WTC11 (cell line): ENCODE measurements around the gene LTF. TPM values are rescaled to one million over a fixed set of nuclear protein-coding genes. Genes with fewer than 3 reads are reported as not detected.
"Not testable (repeated sequence)": the region's sequence is repeated elsewhere in the genome, so short reads cannot be mapped to it uniquely, and the experiment has no call there.

Experiments
- ATAC-seq: fragments of 200-7000 bp; cut with Tn5 transposase; 2 replicates; pipeline ENCODE4 v1.10.0; 2021; ENCODE audit warnings: mild to moderate bottlenecking, moderate library complexity
- CTCF ChIA-PET: fragments of 300-600 bp; sonication (Branson Sonifier 250); formaldehyde crosslinking; loops from one replicate; lab custom pipeline; 2021; ENCODE audit warnings: antibody characterized with exemption; lab: Charles Lee
- POLR2A ChIA-PET: fragments of 350-600 bp; sonication (Branson Sonifier 250); formaldehyde crosslinking; loops from one replicate; lab custom pipeline; 2021; ENCODE audit warnings: antibody characterized with exemption; lab: Charles Lee
- DNase-seq: peaks from one replicate; pipeline ENCODE4 v3.0.0; 2021; ENCODE audit warnings: low spot score
- H3K27ac Mint-ChIP-seq: 2 replicates; pipeline ENCODE4 v1.8.0; 2021; ENCODE audit warnings: mixed read lengths
- H3K27me3 Mint-ChIP-seq: 2 replicates; pipeline ENCODE4 v1.8.0; 2021; ENCODE audit warnings: low read depth, mild to moderate bottlenecking, moderate library complexity, mixed read lengths
- H3K36me3 Mint-ChIP-seq: 2 replicates; pipeline ENCODE4 v1.8.0; 2021; ENCODE audit warnings: mixed read lengths
- H3K4me1 Mint-ChIP-seq: 2 replicates; pipeline ENCODE4 v1.8.0; 2022; ENCODE audit warnings: mixed read lengths
- H3K4me3 Mint-ChIP-seq: 2 replicates; pipeline ENCODE4 v1.8.0; 2021; ENCODE audit warnings: mild to moderate bottlenecking, moderate library complexity, mixed read lengths
- H3K9me3 Mint-ChIP-seq: 2 replicates; pipeline ENCODE4 v1.8.0; 2021; ENCODE audit warnings: mixed read lengths
- AR ChIP-seq: fragments of 250-450 bp; sonication (Bioruptor Pico); IDR thresholded peaks from 2 replicates; pipeline ENCODE4 v1.9.0; 2021; ENCODE audit warnings: mild to moderate bottlenecking
- ATF6 ChIP-seq: sonication (generic); formaldehyde crosslinking; IDR thresholded peaks from 2 replicates; pipeline ENCODE4 v1.8.1; 2023; ENCODE audit warnings: mild to moderate bottlenecking, missing genetic modification reagents
- EMX1 ChIP-seq: fragments of 250-450 bp; sonication (Bioruptor Pico); IDR thresholded peaks from 2 replicates; pipeline ENCODE4 v1.8.0; 2021; ENCODE audit warnings: mild to moderate bottlenecking
- FOXK1 ChIP-seq: sonication (generic); formaldehyde crosslinking; IDR thresholded peaks from 2 replicates; pipeline ENCODE4 v1.8.0; 2022; ENCODE audit warnings: mild to moderate bottlenecking, moderate library complexity, missing genetic modification reagents
- GRHL2 ChIP-seq: fragments of 250-450 bp; sonication (Bioruptor Pico); IDR thresholded peaks from 2 replicates; pipeline ENCODE4 v1.8.0; 2022; ENCODE audit warnings: mild to moderate bottlenecking, moderate library complexity; ENCODE audit not compliant: insufficient replicate concordance, severe bottlenecking
- HMGA2 ChIP-seq: fragments of 250-450 bp; sonication (Bioruptor Pico); IDR thresholded peaks from 2 replicates; pipeline ENCODE4 v1.4.0; 2021; ENCODE audit warnings: mild to moderate bottlenecking, moderate library complexity
- KAT7 ChIP-seq: sonication (generic); formaldehyde crosslinking; IDR thresholded peaks from 2 replicates; pipeline ENCODE4 v1.8.1; 2023; ENCODE audit warnings: missing genetic modification reagents, mild to moderate bottlenecking, borderline replicate concordance
- NFYB ChIP-seq: sonication (generic); formaldehyde crosslinking; conservative IDR thresholded peaks from 2 replicates; pipeline ENCODE4 v1.8.0; 2022; ENCODE audit warnings: low read depth, missing genetic modification reagents
- SOX15 ChIP-seq: fragments of 250-450 bp; sonication (Bioruptor Pico); IDR thresholded peaks from 2 replicates; pipeline ENCODE4 v1.9.0; 2021; ENCODE audit warnings: mild to moderate bottlenecking
- ZNF138 ChIP-seq: sonication (generic); formaldehyde crosslinking; conservative IDR thresholded peaks from 2 replicates; pipeline ENCODE4 v1.8.1; 2022; ENCODE audit warnings: mild to moderate bottlenecking, moderate library complexity, missing genetic modification reagents
- ZNF232 ChIP-seq: sonication (generic); formaldehyde crosslinking; IDR thresholded peaks from 2 replicates; pipeline ENCODE4 v1.8.0; 2022; ENCODE audit warnings: mild to moderate bottlenecking, missing genetic modification reagents
- total RNA-seq: library from RNA; stranded (reverse); gene quantifications from 3 replicates; pipeline ENCODE4 v1.2.3, GENCODE V29; 2021
- TF ChIP-seq, protein P1 (sequence below): fragments of 250-450 bp; sonication (Bioruptor Pico); IDR thresholded peaks from 2 replicates; pipeline ENCODE4 v1.9.0; 2021; ENCODE audit warnings: mild to moderate bottlenecking
- TF ChIP-seq, protein P2 (sequence below): sonication (generic); formaldehyde crosslinking; IDR thresholded peaks from 2 replicates; pipeline ENCODE4 v1.8.0; 2022; ENCODE audit warnings: mild to moderate bottlenecking, missing genetic modification reagents
- TF ChIP-seq, protein P3 (sequence below): sonication (generic); formaldehyde crosslinking; IDR thresholded peaks from 2 replicates; pipeline ENCODE4 v1.8.0; 2022; ENCODE audit warnings: mild to moderate bottlenecking, missing genetic modification reagents
- TF ChIP-seq, protein P4 (sequence below): fragments of 250-450 bp; sonication (Bioruptor Pico); IDR thresholded peaks from 2 replicates; pipeline ENCODE4 v2.1.2; 2022; ENCODE audit warnings: mild to moderate bottlenecking, moderate library complexity
- TF ChIP-seq, protein P5 (sequence below): sonication (generic); formaldehyde crosslinking; IDR thresholded peaks from 2 replicates; pipeline ENCODE4 v1.8.0; 2022; ENCODE audit warnings: mild to moderate bottlenecking, missing genetic modification reagents

LTF gene
- total RNA-seq, 1 experiment from 2014 or later = 0.22 TPM

DNA sequence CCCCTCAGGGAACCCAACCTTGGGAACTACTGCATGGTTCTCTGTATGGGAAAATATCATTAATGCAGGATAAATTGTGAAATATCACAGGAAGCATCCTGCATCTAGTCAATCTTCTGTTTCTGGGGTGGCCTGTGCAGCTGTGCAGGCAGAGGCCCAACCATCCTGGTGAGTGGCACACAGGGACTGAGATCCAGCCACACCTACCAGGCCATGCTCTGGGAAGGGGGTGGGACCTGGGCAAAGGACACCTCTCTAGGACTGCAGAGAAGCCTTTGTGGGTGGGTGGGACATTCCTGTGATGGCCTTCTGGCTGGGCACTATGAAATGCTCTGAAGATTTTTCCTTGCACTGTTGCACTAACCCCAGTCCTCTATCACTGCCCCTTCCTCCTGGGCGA, 30.9 kb downstream of the LTF start:
- CTCF ChIA-PET = no interaction called here
- H3K27me3 Mint-ChIP-seq = peaks cover 6% of the 10 kb centered on the region; the same call in 1 of the 2 replicates
- H3K9me3 Mint-ChIP-seq = peaks cover 38% of the 10 kb centered on the region
- peaks cover 31% of the 10 kb centered on the region for H3K36me3 Mint-ChIP-seq
- H3K4me3 Mint-ChIP-seq = no peak overlapping the region
- no peak for DNase-seq
- no peak overlapping the region for H3K27ac Mint-ChIP-seq
- H3K4me1 Mint-ChIP-seq = no peaks in the 10 kb centered on the region
- TF ChIP-seq, protein P1, sequence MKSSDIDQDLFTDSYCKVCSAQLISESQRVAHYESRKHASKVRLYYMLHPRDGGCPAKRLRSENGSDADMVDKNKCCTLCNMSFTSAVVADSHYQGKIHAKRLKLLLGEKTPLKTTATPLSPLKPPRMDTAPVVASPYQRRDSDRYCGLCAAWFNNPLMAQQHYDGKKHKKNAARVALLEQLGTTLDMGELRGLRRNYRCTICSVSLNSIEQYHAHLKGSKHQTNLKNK (CRISPR knock-in tag) = no peak
- TF ChIP-seq, protein P2, sequence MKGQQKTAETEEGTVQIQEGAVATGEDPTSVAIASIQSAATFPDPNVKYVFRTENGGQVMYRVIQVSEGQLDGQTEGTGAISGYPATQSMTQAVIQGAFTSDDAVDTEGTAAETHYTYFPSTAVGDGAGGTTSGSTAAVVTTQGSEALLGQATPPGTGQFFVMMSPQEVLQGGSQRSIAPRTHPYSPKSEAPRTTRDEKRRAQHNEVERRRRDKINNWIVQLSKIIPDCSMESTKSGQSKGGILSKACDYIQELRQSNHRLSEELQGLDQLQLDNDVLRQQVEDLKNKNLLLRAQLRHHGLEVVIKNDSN (CRISPR knock-in tag) = no peak
- TF ChIP-seq FOXK1 (CRISPR knock-in tag) = no peak
- TF ChIP-seq, protein P3, sequence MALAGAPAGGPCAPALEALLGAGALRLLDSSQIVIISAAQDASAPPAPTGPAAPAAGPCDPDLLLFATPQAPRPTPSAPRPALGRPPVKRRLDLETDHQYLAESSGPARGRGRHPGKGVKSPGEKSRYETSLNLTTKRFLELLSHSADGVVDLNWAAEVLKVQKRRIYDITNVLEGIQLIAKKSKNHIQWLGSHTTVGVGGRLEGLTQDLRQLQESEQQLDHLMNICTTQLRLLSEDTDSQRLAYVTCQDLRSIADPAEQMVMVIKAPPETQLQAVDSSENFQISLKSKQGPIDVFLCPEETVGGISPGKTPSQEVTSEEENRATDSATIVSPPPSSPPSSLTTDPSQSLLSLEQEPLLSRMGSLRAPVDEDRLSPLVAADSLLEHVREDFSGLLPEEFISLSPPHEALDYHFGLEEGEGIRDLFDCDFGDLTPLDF = no peak
- TF ChIP-seq, protein P4, sequence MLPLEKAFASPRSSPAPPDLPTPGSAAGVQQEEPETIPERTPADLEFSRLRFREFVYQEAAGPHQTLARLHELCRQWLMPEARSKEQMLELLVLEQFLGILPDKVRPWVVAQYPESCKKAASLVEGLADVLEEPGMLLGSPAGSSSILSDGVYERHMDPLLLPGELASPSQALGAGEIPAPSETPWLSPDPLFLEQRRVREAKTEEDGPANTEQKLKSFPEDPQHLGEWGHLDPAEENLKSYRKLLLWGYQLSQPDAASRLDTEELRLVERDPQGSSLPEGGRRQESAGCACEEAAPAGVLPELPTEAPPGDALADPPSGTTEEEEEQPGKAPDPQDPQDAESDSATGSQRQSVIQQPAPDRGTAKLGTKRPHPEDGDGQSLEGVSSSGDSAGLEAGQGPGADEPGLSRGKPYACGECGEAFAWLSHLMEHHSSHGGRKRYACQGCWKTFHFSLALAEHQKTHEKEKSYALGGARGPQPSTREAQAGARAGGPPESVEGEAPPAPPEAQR = no peak
- no peak for TF ChIP-seq HMGA2
- TF ChIP-seq GRHL2 (CRISPR knock-in tag) = no peak
- TF ChIP-seq ATF6 (CRISPR knock-in tag) = no peak
- no peak for TF ChIP-seq ZNF138 (CRISPR knock-in tag)
- TF ChIP-seq, all 79 proteins: peak for 0
- ATAC-seq = no peak
- POLR2A ChIA-PET = no interaction called here

DNA sequence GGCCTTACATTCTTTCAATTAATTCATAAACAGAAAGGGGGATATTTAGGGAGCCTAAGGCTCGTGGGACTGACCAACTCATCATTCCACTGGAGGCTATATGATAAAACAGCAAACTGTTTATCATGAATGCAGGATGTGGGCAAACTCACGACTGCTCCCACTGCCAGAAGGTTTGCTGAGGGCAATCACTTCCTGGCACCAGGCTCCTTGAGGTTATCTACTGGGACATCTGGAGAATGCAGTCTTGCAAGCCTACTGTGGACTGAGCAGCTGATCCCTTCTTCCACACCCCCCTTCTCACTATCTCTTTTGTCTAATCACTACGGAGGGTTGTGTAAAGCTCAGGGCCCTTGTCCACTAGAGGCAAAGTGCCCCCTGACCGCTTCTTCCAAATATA, 31.6 kb downstream of the LTF start:
- H3K4me1 Mint-ChIP-seq, ATAC-seq, H3K4me3 Mint-ChIP-seq, POLR2A ChIA-PET, H3K27me3 Mint-ChIP-seq, H3K27ac Mint-ChIP-seq, DNase-seq: not testable (repeated sequence)
- Mint-ChIP-seq H3K36me3 (peaks cover 31% of the 10 kb centered on the region), H3K9me3 (peaks cover 38% of the 10 kb centered on the region)
- CTCF ChIA-PET = interaction anchor here (0.7 kb wide), 1 partner anchor 17 kb away, joined by 3 read pairs; no protein-coding TSS in a partner anchor

- H3K27me3 Mint-ChIP-seq, CTCF ChIA-PET, ATAC-seq, H3K4me3 Mint-ChIP-seq, H3K27ac Mint-ChIP-seq, H3K4me1 Mint-ChIP-seq, POLR2A ChIA-PET, DNase-seq: not testable (repeated sequence)
- peaks cover 38% of the 10 kb centered on the region for H3K9me3 Mint-ChIP-seq
- peaks cover 31% of the 10 kb centered on the region for H3K36me3 Mint-ChIP-seq
Measured at GRCh38 chr3:46431905-46432304, 32.8 kb downstream of the LTF start.

- H3K4me1 Mint-ChIP-seq, ATAC-seq, H3K27me3 Mint-ChIP-seq, CTCF ChIA-PET, H3K4me3 Mint-ChIP-seq, H3K27ac Mint-ChIP-seq, DNase-seq, POLR2A ChIA-PET: not testable (repeated sequence)
- H3K36me3 Mint-ChIP-seq = peaks cover 31% of the 10 kb centered on the region
- H3K9me3 Mint-ChIP-seq = peaks cover 38% of the 10 kb centered on the region
Measured at GRCh38 chr3:46430879-46431278, 33.8 kb downstream of the LTF start.

GRCh38 chr3:46429671-46430070, 35.0 kb downstream of the LTF start:
- H3K27ac Mint-ChIP-seq = no peak overlapping the region
- H3K27me3 Mint-ChIP-seq = peaks cover 6% of the 10 kb centered on the region; the same call in 1 of the 2 replicates
- DNase-seq (no peak), ATAC-seq (no peak)
- POLR2A ChIA-PET = no interaction called here
- 0 out of 2 replicates have a peak, but pooled peaks cover 3% of the 10 kb centered on the region for H3K4me1 Mint-ChIP-seq
- no peak overlapping the region for H3K4me3 Mint-ChIP-seq
- peaks cover 38% of the 10 kb centered on the region for H3K9me3 Mint-ChIP-seq
- peaks cover 31% of the 10 kb centered on the region for H3K36me3 Mint-ChIP-seq
- CTCF ChIA-PET = interaction anchor here (1.0 to 2.0 kb wide), 6 partner anchors 14 to 221 kb away, joined by 3 to 5 read pairs (median 4); partner anchors contain the start of genes CCR1 and CCR5
- TF ChIP-seq EMX1 (CRISPR knock-in tag) (no peak), AR (CRISPR knock-in tag) (no peak), NFYB (CRISPR knock-in tag) (no peak), KAT7 (CRISPR knock-in tag) (no peak), SOX15 (no peak), ZNF232 (CRISPR knock-in tag) (no peak)
- TF ChIP-seq, protein P5, sequence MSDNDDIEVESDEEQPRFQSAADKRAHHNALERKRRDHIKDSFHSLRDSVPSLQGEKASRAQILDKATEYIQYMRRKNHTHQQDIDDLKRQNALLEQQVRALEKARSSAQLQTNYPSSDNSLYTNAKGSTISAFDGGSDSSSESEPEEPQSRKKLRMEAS (CRISPR knock-in tag) = no peak
